GM19463 (cell line): ENCODE measurements around the gene ATXN7L2.

Experiments used
- ATAC-seq: cut with Tn5 transposase; IDR thresholded peaks from one replicate; pipeline ENCODE4 v1.9.1; 2021; ENCODE audit warnings: mild to moderate bottlenecking, moderate library complexity; ENCODE audit not compliant: unreplicated experiment

The ATXN7L2 gene

GRCh38 chr1:109522026-109522425 is 38.3 kb downstream of the ATXN7L2 start:
- ATAC-seq: no peak

DNA sequence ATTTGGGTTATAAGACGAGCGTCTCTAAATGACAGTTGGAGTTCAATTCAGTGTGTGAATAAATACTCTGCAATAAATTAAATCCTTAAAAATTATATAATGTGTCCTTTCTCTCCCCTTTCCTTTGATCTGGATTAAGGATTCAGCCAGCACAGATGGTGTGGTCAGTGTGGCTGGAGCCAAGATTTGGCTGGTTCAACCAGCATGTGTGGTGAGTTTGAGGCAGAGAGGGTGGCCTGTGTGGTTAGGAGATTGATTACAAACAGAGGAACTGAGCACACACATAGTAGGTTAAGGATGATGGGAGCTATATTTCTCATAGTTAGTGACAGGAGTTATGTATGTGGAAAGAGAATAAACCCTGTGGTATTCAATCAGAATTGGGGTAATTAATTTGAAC is 40.0 kb downstream of the ATXN7L2 start:
- ATAC-seq: no peak

GRCh38 chr1:109527098-109527811 is 43.5 kb downstream of the ATXN7L2 start:
- ATAC-seq: peak; percentile 67

DNA sequence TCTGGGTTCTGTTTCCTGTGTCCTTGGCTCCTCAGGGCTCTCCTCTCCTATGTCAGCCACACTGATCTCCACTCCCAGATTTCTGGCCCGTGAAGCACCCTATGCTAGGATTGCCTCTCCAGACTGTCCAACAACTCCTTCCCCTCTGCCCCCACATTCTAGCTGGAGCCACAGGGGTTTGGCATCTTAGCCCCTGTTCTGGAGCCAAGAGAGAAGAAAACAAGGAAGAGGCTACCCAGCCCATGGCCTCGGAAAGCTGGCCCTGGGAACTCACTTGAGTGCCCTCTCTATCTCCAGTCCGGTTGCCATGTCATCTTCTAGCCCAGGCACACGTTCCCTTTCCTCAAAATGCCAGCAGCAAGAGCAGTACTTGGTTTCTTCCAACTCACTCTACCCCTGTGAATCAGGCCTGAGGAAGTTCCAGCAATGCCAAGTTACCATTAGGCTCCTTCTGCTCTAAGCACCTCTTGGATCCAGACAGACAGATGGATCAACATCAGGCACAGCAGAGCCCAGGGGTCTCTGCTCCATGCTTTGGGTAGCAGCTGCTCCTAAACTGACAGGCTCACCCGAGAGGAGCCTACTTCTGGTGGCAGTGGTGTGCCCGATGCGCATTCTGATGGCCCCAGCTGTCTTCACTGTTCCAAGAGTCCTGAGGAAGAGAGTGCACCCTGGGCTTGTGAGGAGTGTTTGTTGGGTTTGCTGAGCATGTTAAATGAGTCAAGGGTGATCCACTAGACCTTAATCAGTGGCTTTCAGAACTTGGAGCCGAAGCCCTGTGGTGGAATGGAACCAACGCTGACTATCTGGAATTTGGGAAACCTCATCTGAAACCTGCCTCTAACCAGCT is 44.4 kb downstream of the ATXN7L2 start:
- no peak for ATAC-seq

- ATAC-seq: no peak
Observed at GRCh38 chr1:109528712-109529111, 45.0 kb downstream of the ATXN7L2 start.

GRCh38 chr1:109529881-109530456 is 46.3 kb downstream of the ATXN7L2 start:
- ATAC-seq: no peak

DNA sequence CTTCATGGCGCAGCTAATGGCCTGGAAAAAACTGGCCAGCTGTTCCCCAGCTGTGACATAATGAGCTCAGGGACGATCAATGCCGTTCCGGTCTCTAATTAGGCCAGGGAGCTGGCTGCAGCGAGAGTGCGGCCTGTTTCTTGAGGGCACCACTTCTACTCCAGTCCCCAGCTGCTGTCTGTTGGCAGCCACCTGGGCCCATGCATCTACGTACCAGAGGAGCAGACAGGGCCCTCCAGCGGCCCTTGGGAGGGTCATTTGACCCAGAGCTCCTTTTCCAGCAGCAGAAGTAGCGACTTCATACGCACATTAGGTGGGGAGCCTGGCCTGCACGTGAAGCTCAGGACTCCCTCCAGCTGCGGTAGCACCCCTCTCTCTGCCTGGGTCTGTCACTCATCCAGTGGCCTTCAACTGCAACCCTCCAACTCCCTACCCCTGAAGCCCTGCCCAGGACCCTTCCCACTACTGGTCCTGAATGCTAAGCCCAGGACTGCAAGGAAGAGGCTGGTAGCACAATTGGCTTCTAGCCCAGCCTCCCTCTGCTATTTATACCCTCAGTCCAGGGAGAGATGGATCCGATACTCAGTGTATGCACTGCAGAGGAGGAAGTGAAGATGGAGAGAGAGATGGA is 46.9 kb downstream of the ATXN7L2 start:
- no peak for ATAC-seq

GRCh38 chr1:109531380-109531779 is 47.7 kb downstream of the ATXN7L2 start:
- no peak for ATAC-seq

DNA sequence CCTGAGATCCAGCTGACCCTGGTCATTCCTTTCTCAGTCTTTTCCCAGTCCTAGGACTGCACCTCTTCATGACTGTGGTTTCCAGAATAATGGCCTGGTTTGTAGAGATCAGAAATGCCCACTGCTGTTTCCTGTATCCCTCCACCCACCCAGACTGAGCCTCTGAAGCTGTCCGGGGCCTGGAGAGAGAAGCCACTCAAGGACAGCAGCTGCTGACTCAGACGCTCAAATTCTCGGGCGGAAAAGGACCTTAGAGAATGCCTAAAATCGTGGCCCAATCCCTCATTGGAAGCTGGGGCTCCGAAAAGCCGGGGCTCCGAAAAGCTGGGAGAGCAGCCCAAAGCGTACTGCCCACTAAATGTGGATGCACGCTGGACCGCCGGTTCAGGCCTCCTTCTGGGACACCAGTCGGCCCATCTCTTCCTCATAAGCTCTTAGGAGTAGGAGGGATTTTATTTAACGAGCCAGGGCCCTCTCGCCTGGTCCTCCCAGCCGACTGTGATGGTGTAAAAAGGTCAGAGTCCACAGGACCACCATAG is 48.2 kb downstream of the ATXN7L2 start:
- no peak for ATAC-seq

DNA sequence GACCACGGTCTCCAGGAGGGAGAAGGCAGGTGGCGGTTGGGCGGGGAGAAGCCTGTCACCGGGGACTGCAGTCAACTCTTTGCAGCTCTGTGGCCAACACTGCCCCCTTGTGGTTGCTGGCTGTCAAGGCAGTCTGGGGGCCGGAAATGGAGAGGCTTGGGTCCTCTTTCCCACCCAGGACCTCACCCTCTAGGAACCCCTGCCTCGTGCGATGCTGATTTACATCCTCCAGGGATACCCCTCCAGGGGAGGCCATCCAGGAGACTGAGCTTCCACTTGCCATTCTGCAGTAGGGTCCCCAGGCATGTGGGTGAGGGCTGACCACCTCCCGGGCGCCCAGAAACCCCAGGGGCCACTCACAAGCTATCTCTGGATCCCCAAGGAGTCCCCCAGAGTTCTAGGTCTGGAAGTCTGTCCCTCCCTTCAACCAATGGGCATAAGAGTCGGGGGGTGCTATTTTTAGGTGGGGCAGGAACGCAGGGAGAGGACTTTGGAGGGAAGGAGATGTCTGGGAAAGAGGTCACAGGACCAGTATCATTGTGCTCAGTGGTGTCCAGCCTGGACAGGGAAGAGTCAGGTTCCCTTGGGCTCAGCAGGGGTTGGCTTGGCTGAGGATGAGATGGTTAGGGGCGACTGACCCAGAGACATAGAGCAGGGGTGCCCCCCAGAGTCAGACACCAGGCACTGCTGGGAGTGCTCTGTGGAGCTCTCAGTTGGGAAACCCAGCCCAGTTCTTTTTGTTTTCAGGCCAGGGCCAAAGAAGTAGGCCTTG is 48.8 kb downstream of the ATXN7L2 start:
- peak; percentile 84 for ATAC-seq

- no peak for ATAC-seq
Observed at GRCh38 chr1:109534307-109534858, 50.7 kb downstream of the ATXN7L2 start.

- ATAC-seq: no peak
Observed at GRCh38 chr1:109535481-109535880, 51.8 kb downstream of the ATXN7L2 start.

DNA sequence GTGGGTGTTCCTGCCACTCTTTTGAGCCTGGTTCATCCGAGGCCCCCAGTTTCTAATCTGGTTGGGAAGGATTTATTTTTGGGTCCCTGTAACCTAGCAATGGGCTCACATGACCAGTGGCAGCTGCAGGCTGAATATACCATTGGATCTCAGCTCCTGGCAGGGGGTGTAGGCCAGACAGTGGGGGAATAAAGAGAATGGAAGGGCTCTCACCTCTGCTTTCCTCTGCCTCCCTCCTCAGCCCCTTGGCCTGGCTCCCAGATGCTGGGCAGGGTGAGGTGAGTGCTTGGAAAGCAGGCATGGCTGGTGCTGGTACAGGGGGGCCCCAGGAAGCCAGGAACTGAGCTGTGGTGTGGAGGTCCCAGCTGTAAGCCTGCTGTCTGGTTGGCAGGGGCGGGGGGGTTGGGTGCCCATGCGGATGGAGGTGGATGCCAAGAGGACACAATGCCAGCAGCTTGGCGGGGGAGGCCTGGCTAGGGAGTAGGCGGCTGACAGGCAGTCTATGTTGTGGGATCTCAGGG is 52.3 kb downstream of the ATXN7L2 start:
- ATAC-seq: no peak

- no peak for ATAC-seq
Observed at GRCh38 chr1:109537450-109538178, 53.9 kb downstream of the ATXN7L2 start.

GRCh38 chr1:109538827-109539555 is 55.3 kb downstream of the ATXN7L2 start:
- ATAC-seq: no peak

DNA sequence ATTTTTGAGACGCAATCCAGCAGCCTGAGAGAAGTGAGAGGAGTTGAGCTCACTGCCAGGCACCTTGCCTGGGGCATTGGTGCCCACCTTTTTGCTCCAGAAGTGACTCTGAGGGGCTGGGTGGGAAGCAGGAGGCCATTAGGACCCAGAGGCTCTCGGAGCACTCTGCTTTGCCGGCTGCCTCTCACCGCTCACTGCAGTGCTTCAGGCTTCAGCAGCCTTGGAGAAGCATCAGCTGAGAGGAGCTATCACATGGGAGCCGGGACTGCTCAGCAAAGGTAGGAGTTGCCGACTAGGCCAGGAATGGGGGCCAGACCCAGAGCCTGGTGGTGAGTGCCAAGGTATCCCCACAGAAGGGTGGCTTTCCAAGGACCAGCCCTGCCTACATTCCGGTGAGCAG is 56.0 kb downstream of the ATXN7L2 start, which contains the start of gene GPR61:
TSS of gene GPR61 (plus strand) at position 197 of the 400 bp plus-strand sequence. CDS start 3,151 bp downstream, outside the sequence.
- no peak for ATAC-seq

- no peak for ATAC-seq
Observed at GRCh38 chr1:109541102-109541501, 57.4 kb downstream of the ATXN7L2 start.
